Measurements from ENCODE around the gene SCN3B. TPM values are rescaled to one million over a fixed set of nuclear protein-coding genes. Genes with fewer than 3 reads are reported as not detected.

Gene SCN3B
- total and polyA plus RNA-seq, 4 donors = 0.05 to 0.17 (median 0.05) TPM; not detected in 1

DNA sequence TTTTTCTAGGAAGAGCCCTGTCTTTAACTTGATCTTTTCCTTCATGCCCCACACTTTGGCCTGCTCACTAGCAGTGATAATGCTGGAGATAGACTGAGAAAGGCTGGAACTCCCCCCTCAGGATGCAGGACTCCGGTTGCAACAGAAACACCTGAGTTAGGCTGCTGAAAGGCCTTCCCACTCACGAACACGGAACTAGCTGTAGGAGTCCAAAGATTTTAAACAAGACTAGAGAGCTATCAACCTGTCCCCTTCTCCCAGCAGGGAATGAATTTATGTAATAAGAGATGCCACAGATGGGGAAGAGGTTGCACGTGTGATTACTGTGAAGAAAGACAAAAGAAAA, 13.0 kb downstream of the SCN3B start:
- TF ChIP-seq FOXA1 (IDR thresholded peaks at IDR 0.05) (no peak), NR2F2 (IDR thresholded peaks at IDR 0.05) (no peak), HNF4A (conservative IDR thresholded peaks at IDR 0.05) (no peak), SP1 (IDR thresholded peaks at IDR 0.05) (no peak), MAX (IDR thresholded peaks at IDR 0.05) (no peak), REST (IDR thresholded peaks at IDR 0.05) (no peak), EGR1 (IDR thresholded peaks at IDR 0.05; ENCODE audit: low read depth in 2 of 2) (no peak)
- TF ChIP-seq, protein P1, sequence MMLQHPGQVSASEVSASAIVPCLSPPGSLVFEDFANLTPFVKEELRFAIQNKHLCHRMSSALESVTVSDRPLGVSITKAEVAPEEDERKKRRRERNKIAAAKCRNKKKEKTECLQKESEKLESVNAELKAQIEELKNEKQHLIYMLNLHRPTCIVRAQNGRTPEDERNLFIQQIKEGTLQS (IDR thresholded peaks at IDR 0.05) = no peak
- no peak overlapping the region for H3K27ac ChIP-seq (ENCODE audit: low read depth in 1 of 2, low read length in 2 of 2)
- WGBS = 71% methylated on average over 4 of the region's 4 CpGs
- H3K27me3 ChIP-seq (ENCODE audit: control insufficient read depth in 4 of 4, insufficient read depth in 4 of 4, low read length in 3 of 4) = no peaks in the 10 kb centered on the region
- H3K9ac ChIP-seq (ENCODE audit: low read depth in 1 of 2, low read length in 2 of 2) = no peak overlapping the region
- H3K4me1 ChIP-seq (ENCODE audit: control insufficient read depth in 4 of 4, insufficient read depth in 4 of 4, low read length in 3 of 4) = no peaks in the 10 kb centered on the region
- no peak for DNase-seq (ENCODE audit: low spot score)
- H3K4me3 ChIP-seq (ENCODE audit: low read depth in 1 of 3, low read length in 3 of 3) = no peak overlapping the region
- no peaks in the 10 kb centered on the region for H3K36me3 ChIP-seq (ENCODE audit: control insufficient read depth in 4 of 4, insufficient read depth in 3 of 4, low read depth in 1 of 4, low read length in 3 of 4)
- H3K9me3 ChIP-seq (ENCODE audit: control insufficient read depth in 4 of 4, low read length in 3 of 4) = no peaks in the 10 kb centered on the region

DNA sequence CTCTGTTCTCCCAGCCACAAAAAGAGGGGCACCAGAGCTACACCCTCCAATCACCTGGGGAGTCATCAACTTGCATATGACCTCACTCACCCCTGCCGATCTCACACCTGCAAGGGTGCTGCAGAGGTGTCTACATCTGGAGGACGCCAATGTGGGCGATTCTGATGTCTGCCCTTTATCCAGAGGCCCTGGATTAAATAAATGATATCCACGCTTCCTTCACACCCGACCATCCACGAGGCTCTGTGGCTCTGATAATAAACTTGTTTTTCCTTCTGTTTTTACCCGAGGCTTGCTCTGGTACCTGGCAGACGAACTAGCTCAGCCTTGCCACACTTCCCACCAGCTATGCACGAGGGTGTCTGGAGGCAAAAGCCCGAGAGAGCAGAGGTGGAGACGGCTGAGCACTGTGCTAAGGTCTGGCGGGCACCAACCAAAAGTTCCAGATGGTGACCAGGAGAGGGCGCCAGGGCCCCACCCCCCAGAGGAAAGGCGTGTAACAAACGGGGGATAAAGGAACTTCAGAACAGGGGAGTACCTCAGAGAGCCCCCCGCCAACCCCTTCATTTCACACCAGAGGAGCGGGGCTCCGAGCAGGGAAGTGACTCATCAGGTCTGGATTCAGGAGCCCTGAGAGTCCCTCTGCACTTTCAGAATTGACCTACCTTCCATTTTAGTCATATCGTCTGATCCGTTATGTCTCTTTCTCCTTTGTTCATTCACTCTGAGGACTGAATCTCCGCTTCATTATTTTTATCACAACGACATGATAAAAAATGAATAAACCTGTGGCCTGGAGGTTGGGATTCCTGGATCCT, 13.5 kb downstream of the SCN3B start:
- TF ChIP-seq GABPA (IDR thresholded peaks at IDR 0.05 in 1 of 2, conservative IDR thresholded peaks at IDR 0.05 in 1 of 2) (no peak), YY1 (IDR thresholded peaks at IDR 0.05) (no peak), RAD21 (IDR thresholded peaks at IDR 0.05) (peak; percentile 64 to 76), CTCF (IDR thresholded peaks at IDR 0.05; ENCODE audit: low read depth, low read length, missing input control) (peak; percentile 49), NR2F2 (IDR thresholded peaks at IDR 0.05) (no peak), FOXA2 (IDR thresholded peaks at IDR 0.05) (no peak), MAX (IDR thresholded peaks at IDR 0.05) (no peak), FOXA1 (IDR thresholded peaks at IDR 0.05) (no peak), REST (IDR thresholded peaks at IDR 0.05) (no peak), EGR1 (IDR thresholded peaks at IDR 0.05; ENCODE audit: low read depth in 2 of 2) (no peak), ZBTB33 (IDR thresholded peaks at IDR 0.05) (no peak)
- TF ChIP-seq, protein P1 (IDR thresholded peaks at IDR 0.05) = no peak
- Histone ChIP-seq H3K9me3 (ENCODE audit: control insufficient read depth in 4 of 4, low read length in 3 of 4) (no peaks in the 10 kb centered on the region), H3K27ac (ENCODE audit: low read depth in 1 of 2, low read length in 2 of 2) (no peak overlapping the region), H3K27me3 (ENCODE audit: control insufficient read depth in 4 of 4, insufficient read depth in 4 of 4, low read length in 3 of 4) (no peaks in the 10 kb centered on the region), H3K4me1 (ENCODE audit: control insufficient read depth in 4 of 4, insufficient read depth in 4 of 4, low read length in 3 of 4) (no peaks in the 10 kb centered on the region), H3K4me3 (ENCODE audit: low read depth in 1 of 3, low read length in 3 of 3) (no peak overlapping the region), H3K9ac (ENCODE audit: low read depth in 1 of 2, low read length in 2 of 2) (no peak overlapping the region), H3K36me3 (ENCODE audit: control insufficient read depth in 4 of 4, insufficient read depth in 3 of 4, low read depth in 1 of 4, low read length in 3 of 4) (no peaks in the 10 kb centered on the region)
- peak; percentile 38 for DNase-seq (ENCODE audit: low spot score)
- 32% methylated on average over 22 of the region's 22 CpGs for WGBS

Measured in liver (tissue), 9 donors.